Measurements from ENCODE around the gene EPN1.

DNA sequence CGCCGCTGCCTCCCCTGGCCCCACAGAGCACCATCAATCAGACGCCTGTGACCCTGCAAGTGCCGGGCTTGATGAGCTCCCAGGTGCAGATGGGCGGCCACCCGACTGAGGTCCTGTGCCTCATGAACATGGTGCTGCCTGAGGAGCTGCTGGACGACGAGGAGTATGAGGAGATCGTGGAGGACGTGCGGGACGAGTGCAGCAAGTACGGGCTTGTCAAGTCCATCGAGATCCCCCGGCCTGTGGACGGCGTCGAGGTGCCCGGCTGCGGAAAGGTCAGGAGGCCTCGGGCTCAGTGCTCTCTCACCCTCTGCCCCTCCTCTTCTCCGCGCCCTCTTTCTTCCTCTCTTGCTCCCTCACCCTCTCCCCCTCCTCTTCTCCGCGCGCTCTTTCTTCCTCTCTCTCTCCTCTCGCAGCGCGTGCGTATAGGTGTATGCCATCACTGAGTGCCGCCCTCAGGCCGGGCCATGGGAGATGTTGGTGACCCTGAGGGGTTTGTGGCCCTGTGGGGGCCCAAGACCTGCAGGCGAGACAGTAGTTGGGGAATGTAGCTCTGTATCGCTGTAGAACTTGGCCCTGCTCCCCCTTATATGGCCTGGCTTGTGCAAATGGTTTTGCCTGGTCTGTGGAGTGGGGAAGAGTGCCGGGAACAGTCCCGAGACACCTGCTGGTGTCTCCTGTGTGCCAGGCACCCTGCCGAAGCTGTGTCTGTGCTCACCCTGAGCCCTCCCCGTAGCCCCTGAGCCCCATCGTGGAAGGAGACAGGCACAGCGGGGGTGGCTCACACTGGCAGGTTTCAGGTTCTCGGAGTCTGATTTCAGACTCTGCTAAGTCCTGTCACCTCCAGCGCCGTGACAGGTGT is 5.4 kb upstream of the EPN1 start:
- TF ChIP-seq, protein P1, sequence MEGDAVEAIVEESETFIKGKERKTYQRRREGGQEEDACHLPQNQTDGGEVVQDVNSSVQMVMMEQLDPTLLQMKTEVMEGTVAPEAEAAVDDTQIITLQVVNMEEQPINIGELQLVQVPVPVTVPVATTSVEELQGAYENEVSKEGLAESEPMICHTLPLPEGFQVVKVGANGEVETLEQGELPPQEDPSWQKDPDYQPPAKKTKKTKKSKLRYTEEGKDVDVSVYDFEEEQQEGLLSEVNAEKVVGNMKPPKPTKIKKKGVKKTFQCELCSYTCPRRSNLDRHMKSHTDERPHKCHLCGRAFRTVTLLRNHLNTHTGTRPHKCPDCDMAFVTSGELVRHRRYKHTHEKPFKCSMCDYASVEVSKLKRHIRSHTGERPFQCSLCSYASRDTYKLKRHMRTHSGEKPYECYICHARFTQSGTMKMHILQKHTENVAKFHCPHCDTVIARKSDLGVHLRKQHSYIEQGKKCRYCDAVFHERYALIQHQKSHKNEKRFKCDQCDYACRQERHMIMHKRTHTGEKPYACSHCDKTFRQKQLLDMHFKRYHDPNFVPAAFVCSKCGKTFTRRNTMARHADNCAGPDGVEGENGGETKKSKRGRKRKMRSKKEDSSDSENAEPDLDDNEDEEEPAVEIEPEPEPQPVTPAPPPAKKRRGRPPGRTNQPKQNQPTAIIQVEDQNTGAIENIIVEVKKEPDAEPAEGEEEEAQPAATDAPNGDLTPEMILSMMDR (IDR thresholded peaks at IDR 0.05 in 2 of 3, conservative IDR thresholded peaks at IDR 0.05 in 1 of 3; ENCODE audit: insufficient read depth in 2 of 3, low read depth in 1 of 3, low read length in 3 of 3), result no peak
- no peak for TF ChIP-seq ZBED1 (IDR thresholded peaks at IDR 0.05)
- TF ChIP-seq PHTF2 (CRISPR knock-in tag; IDR thresholded peaks at IDR 0.05), result no peak
- TF ChIP-seq, protein P2, sequence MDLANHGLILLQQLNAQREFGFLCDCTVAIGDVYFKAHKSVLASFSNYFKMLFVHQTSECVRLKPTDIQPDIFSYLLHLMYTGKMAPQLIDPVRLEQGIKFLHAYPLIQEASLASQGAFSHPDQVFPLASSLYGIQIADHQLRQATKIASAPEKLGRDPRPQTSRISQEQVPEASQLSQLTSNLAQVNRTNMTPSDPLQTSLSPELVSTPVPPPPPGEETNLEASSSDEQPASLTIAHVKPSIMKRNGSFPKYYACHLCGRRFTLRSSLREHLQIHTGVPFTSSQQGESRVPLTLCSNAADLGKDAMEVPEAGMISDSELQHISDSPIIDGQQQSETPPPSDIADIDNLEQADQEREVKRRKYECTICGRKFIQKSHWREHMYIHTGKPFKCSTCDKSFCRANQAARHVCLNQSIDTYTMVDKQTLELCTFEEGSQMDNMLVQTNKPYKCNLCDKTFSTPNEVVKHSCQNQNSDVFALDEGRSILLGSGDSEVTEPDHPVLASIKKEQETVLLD (IDR thresholded peaks at IDR 0.05), result no peak
- no peak for TF ChIP-seq U2AF1 (optimal IDR thresholded peaks at IDR 0.05; ENCODE audit: low read depth, low read length)
- no peak for TF ChIP-seq GTF2A2 (tag; IDR thresholded peaks at IDR 0.05)
- TF ChIP-seq, protein P3, sequence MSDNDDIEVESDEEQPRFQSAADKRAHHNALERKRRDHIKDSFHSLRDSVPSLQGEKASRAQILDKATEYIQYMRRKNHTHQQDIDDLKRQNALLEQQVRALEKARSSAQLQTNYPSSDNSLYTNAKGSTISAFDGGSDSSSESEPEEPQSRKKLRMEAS (CRISPR knock-in tag; IDR thresholded peaks at IDR 0.05), result no peak
- TF ChIP-seq BRD9 (IDR thresholded peaks at IDR 0.05; ENCODE audit: low read depth, partially characterized antibody), result no peak
- no peak for TF ChIP-seq PRMT5 (CRISPR knock-in tag; IDR thresholded peaks at IDR 0.05)
- no peak for TF ChIP-seq MAFG (tag; conservative IDR thresholded peaks at IDR 0.05)
